GM18526 (cell line): Measurements from ENCODE around the gene ZFX.

Experiments
- POLR2A ChIP-seq: IDR thresholded peaks from 3 replicates; pipeline ENCODE4 v1.6.1; 2011; ENCODE audit not compliant: insufficient read length; ENCODE audit errors: extremely low read depth

The ZFX gene

DNA sequence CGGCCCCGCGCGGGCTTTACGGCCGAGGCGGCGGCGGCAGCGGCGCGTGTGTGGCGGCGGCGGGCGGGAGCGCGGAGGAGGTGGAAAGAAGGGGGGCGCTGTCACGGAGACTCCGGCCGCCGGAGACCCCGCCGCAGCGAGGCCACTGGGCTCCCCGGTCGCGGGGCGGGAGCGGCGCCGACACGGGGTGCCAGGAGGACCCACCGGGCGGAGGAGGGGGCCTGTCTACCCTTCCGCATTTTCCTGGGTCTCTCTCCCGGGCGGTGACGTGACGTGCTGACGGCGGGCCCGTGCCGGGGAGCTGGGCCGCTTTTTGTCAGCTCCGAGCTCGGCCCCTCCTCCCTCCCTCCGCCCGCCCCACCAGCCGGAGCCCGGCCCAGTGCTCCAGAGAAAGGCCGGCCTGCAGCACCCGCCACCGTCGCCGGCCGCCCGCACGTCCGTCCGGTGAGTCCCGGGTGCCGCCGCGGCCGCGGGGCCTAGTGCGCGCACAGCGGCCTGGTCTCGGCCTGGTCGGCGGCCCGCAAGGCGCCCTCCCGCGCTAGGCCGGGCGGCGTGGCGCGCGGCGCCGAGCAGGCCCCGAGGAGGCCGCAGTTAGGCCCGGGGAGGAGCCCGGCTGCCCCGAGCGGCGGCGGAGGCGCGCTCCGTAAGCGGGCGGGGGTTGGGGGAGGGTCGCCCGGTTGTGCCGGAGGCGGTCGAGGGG is at the start of gene ZFX:
TSS of gene ZFX (plus strand) at position 379 of the 700 bp plus-strand sequence. CDS start 23,014 bp downstream, outside the sequence.
- TF ChIP-seq POLR2A = peak; percentile 58

GRCh38 chrX:24100713-24101112 is 48.8 kb upstream of the ZFX start:
- TF ChIP-seq POLR2A = no peak

DNA sequence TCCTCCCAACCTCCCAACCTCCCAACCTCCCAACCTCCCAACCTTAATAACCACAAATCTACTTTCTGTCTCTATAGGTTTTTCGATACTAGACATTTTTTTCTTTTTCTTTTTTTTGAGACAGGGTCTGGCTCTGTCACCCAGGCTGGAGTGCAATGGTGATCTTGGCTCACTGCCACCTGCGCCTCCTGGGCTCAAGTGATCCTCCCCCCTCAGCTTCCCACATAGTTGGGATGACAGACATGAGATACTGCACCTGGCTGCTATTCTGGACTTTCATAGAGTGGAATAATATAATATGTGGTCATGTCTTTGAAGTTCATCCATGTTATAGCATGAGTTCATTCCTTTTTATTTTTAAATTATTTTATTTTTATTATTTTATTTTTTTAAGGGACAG is 39.5 kb upstream of the ZFX start:
- no peak for TF ChIP-seq POLR2A

GRCh38 chrX:24113181-24113580 is 36.3 kb upstream of the ZFX start:
- TF ChIP-seq POLR2A = no peak

DNA sequence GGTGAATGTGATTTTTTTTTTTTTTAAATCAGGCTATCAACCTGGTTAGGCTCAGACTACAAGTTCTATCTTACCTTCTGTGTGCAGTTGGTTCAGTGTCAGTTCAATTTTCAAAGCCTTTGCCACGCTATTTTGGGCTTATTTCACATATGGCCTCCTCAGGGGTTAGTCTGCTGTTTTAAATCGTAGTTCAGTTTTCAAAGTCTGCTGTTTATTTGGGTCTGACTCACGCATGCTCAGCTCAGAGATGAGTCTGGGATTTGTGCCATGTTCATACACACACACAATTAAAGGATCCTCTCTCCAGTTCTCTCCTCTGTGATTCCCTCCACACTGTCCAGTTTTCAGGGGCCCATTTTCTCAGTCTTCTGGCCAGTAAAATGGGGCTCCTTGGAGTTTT is 32.3 kb upstream of the ZFX start:
- no peak for TF ChIP-seq POLR2A

- no peak for TF ChIP-seq POLR2A
Observed at GRCh38 chrX:24124244-24124799, 25.2 kb upstream of the ZFX start.

DNA sequence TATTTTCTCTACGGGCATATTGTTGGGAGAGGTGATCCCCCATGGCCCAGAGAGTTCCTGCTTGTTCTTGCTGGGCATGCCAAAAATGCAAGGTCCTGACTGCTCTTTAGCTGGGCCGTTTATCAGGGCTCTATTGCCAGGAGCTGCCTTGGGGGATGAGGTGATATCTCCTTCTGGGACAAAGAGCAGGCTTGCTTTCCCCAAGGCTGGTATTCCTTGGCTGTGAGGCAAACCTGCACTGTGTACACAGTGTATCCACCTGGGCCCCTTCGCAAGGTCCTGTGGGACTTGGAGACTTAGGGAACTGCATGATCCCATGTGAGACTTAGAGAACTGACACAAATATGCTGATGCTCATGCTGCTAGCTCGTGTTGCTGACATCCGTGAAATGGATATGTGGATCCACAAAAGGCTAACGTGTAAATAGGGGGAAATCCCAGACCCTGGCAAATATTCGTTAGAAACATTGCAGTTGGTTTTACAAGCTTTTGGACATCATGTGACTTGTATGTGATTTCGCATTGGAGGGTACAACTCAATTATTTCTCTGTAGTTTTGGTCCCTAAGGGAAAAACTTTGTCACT is 24.4 kb upstream of the ZFX start:
- TF ChIP-seq POLR2A = no peak

- no peak for TF ChIP-seq POLR2A
Observed at GRCh38 chrX:24131476-24131875, 18.1 kb upstream of the ZFX start.

- TF ChIP-seq POLR2A = no peak
Observed at GRCh38 chrX:24133312-24133711, 16.2 kb upstream of the ZFX start.

DNA sequence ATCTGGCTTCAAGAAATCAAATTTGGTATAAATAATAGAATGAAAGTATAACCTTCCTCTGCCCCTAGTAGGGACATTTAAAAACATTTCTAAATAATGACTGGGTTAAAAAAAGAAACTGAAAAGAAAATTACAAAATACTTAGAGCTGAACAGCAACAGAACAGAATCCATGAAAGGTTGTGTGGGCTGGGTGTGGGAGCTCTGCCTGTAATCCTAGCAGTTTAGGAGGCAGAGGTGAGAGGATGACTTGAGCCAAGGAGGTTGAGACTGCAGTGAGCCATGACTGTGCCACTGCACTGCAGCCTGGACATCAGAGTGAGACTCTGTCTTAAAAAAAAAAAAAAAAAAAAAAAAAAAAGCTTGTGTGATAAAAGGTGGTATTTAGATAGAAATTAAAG is 12.3 kb upstream of the ZFX start:
- no peak for TF ChIP-seq POLR2A

DNA sequence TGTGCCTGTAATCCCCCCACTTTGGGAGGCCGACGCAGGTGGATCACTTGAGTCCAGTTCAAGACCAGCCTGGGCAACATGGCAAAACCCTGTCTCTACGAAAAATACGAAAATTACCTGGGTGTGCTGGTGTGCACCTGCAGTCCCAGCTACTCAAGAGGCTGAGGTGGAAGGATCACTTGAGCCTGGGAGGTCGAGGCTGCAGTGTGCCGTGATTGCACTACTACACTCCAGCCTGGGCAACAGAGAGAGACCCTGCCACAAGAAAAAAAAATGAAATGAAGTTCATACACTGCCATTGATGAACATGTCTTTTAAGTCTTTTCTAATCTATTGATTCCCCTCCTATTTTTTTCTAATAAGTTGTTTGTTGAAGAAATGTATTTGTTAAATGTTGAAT is 5.0 kb upstream of the ZFX start:
- no peak for TF ChIP-seq POLR2A

- TF ChIP-seq POLR2A = no peak
Observed at GRCh38 chrX:24145303-24146186, 4.0 kb upstream of the ZFX start.

DNA sequence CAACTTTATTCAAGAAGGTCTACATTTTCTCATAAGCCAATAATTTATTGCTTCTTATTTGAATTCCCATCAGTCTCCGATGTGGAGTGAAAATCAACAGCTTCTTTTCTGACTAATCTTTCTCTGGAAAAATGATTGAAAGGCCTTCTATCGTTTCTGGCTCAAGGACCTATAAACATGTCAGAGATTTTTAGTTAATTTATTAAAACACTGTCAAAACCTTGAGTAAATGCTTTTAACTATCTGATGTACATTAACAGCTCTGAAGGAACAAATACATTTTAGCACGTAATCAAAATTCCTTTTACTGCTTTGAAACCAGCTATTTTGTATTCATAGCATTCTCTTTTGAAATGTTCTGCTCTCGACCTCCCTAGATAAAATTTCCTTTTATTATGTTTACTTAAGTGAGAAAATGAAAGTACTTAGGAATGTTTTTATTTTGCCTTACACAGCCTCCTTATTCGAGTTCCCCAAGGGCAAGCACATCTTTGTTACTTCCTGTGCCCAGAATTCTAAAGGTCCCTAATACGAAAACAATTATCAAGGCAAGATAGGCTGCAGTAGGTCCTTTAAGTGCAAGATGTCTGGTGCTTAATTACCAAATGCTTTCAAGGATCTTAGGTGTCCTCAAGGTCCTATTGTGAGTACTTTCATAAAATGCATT is 3.1 kb upstream of the ZFX start:
- no peak for TF ChIP-seq POLR2A

- no peak for TF ChIP-seq POLR2A
Observed at GRCh38 chrX:24147165-24147564, 2.4 kb upstream of the ZFX start.

- no peak for TF ChIP-seq POLR2A
Observed at GRCh38 chrX:24148121-24148520, 1.4 kb upstream of the ZFX start.
